ENCODE measurements around the gene KCNE1.

DNA sequence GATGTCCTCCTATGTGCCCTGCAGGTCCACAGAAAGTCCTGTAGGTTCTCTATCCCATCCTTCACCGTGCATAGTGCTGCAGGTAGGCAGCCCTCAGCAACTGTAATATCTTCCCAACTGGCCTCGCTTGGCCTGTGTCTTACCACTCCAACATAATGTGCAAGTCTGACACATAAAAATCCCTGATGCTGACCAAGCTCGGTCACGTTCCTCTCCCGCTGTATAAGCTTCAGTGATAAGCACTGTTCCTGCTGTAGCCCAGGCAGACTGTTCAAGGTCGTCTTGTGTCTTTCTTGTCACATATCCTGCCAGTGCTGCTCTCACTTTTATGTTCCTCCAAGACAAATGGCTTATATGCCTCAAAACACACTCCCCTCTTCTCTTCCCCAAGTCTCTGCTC, 19.4 kb upstream of the KCNE1 start:
- no peak for TF ChIP-seq CTCF (IDR thresholded peaks at IDR 0.05; ENCODE audit: low read depth, low read length)
- no peak for TF ChIP-seq POLR2A (IDR thresholded peaks at IDR 0.05; ENCODE audit: extremely low read depth, insufficient read length)
- TF ChIP-seq, protein P1, sequence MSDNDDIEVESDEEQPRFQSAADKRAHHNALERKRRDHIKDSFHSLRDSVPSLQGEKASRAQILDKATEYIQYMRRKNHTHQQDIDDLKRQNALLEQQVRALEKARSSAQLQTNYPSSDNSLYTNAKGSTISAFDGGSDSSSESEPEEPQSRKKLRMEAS (IDR thresholded peaks at IDR 0.05; ENCODE audit: low read depth, low read length) = no peak

Measured in NB4 (cell line).